ENCODE data around the gene BCL2L1.
A peak's percentile ranks its signal among the peaks of the same experiment; 100 is the strongest.

BCL2L1 gene

GRCh38 chr20:31708736-31709534 is 13.7 kb downstream of the BCL2L1 start:
- no peak for DNase-seq

DNA sequence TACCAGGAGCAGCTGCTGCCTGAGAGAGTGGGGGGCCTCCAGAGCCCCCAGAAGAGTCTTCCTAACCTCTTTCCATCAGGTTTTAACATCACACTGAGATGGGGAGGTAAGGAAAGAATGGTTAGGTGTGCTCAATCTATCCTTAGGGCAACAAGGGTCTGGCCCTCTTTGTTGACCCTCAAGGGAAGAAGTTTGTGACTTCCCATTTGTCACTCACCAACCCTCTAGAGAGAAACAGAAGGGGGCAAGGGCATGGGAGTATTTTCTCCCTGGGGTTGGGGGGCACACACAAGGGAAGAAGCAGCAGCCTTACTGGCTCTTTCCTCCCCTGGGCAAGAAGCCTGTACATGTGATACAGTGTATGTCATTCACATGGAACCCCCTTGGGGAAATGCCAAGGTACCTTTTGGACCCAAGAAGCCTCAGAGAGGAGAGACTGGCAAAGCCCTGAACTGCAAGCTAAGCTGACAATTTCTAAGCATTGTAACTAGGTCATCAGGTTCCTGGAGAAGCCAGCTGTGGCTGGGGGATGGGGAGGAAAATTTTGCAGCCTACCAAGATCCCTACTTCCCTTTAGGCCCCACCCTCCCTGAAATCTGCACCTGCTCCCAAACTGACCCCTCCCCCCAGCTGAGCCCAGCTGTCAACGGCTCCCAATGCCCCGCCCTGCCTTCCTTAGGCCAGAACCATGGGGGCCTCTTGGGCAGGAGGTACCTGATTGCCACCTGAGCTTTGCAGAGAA is 14.5 kb downstream of the BCL2L1 start:
- DNase-seq, result no peak

- DNase-seq, result no peak
These were observed 15.4 kb downstream of the BCL2L1 start for GRCh38 chr20:31707258-31707615.

DNA sequence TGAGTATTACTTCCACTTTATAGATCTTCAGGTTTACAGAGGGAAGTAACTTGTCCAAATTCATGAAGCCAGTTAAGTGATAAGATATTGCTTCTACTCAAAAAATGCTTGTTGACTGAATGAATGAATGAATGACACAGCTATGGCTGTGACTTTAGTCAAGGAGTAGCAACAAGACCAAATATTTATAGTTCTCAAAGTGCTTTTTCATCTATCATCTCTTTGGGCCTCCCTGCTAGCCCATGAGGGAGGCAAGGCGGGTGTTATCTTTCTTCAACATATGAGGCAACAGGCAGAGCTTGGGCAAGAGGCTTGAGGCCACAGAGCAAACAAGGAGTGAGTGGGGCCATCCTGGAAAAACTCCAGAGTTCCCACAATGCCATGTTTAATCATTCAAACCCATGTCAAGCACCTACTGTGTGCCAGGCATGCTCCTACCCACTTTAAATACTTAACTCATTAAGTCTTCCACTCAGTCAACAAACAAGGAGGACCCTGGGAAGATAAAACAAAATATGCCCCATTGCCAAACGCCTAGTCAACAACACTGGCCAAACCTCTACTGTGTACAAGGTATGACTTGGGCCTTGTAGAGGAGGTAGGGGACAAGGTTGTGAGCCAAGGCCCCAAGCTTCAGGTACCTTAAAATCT is 15.9 kb downstream of the BCL2L1 start:
- no peak for DNase-seq

DNA sequence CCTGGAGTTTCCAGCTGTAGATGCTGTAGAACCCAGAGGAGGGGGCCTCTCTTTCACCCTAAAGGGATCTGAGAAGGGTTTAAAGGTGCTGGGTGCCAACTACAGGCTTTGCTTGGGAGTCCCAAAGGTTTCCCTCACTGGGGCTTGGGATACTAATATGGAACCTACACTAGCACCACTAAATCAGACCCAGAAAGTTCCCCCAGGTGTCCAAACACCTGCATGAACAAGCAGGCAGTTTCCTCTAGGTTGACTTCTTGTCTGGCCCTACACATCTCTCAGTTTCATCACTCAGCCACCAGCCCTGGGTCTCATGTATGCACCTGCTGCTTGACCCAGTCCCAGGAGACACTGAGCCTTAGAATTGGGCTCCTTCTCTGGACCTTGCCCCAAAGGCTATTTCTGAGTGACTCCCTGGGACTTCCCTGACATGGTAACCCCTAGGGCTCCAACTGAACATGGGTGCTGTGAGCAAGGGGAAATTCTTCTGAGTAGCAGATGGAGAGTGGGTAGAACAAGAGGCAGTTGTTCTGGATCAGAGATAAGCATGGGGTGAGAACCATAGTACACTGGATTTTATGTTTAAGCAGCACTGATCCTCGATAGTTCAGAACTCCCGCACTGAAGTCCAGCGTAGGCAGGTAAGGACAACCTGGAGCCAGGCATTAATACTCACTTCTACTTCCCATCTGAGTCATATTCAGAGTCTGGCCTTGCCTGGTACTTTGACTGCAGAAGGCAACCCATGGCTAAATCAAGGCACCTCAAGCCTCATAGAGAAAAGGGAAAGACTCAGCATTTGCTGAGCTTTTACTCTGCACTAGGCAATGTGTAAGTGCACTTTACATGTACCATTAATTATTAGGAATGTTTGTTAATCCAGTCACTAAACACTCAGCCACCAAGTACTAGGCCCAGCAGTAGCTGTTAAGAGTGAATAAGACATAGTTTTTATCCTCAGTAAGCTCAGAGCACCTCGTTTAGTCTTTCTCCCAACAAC is 16.8 kb downstream of the BCL2L1 start:
- no peak for DNase-seq

- no peak for DNase-seq
These were observed 17.5 kb downstream of the BCL2L1 start for GRCh38 chr20:31705191-31705590.

DNA sequence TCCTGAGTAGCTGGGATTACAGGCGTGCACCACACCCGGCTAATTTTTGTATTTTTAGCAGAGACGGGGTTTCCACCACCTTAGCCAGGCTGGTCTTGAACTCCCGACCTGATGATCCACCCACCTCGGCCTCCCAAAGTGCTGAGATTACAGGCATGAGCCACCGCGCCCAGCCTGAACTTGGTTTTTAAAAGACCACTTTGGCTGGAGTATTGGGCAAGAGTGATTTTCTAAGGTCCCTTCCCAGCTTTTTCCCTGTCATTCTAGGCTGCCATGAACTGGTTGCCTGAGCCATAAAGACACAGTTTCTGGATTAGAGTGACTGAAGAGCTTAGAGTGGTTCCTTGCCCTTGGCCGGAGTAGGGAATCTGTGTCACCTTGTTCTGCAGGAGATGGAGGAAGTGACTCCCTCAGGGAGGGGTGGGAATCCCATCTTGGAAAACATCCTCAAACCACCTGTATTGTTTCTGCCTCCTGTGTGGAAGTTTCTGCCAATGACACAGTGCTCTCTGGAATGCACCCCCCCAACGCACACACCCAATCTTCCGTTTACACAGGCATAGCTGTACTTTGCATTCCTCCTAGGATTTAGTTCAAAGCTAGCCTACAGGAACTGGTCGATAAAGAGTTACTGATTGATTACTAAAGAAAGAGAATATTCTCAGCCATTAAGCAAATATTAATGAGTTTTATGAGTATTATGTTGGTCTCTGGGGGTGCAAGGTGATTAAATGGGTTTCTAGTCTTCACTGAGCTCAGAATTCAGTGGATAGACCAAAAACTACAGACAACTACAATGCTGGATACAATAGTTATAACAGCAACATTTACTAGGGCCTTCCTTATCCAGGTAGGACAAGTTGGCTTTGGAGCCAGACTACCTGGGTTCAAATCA is 18.2 kb downstream of the BCL2L1 start:
- no peak for DNase-seq

DNA sequence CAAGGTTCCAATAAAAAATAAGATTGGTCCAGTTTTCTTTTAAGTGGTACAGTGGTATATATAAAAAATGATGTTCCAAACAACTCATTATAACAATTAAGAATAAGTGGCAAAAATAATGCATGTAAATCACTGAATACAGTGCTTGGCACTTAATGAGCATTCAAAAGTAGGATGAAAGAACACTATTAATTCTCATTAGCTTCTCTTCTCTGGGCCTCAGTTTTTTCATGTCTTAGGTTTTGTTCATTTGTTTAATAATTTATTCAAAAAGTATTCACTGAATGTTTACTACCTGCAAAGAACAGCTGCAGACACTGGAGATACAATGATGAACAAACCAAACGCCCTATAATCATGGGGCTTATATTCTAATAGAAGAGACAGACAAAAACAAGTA is 21.1 kb downstream of the BCL2L1 start:
- no peak for DNase-seq

DNA sequence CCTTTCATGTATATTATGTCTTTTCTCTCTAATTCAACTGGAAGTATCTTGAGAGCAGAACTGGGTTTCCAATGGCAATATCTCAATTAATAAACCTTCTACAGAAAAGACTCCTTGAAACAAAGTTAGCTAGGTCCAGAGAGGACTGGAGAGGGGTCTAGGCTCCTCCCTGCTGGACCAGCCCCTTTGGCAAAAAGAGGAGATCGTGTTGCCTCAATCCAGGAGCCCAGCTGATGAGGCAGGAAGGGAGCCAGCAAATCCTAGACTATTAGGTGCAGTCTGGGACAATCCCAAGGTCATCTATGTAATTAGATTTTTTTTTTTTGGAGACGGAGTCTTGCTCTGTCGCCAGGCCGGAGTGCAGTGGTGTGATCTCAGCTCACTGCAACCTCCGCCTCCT is 21.9 kb downstream of the BCL2L1 start:
- DNase-seq, result no peak

DNA sequence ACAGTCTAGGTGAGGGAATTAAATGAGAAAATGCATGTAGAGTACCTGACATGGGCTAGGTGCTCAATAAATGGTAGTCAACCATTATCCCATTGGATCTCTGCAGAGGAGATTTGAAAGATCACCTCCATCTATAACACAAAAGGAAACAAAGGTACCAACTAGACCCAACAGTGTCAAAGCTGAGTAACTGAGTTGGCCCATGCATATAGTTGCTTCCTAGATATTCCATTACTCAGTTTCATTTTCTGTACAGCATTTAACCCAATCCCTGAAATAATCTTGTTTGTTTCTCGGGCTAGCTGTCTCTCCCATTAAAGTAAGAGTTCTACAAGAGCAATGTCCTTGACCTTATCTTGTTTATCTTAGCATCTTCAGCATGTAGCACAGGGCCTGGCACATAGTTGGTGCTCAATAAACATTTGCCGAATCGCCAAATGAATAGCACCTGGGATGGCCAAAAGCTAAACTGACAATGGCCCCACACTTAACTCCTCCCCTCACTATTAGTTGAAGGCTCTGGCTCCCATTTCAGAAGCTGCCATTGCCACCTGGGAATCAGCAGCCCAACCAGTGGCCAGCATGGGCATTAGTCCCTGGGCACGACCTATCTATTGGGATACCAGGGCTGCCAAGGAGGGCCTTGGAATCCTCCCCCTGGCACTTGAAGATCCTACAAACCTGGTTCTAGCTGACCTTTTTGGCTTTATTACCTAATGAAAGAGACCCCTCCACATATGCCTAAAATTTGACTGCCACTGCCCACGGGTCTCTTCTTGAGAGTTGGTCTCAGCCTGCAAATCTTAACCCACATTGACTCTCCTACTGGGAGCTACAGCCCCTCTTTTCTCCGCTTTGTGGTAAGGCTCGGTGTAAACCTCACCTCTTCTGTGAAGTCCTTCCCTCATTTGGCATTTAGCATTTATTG is 22.6 kb downstream of the BCL2L1 start:
- no peak for DNase-seq

GRCh38 chr20:31698803-31699718 is 23.6 kb downstream of the BCL2L1 start:
- DNase-seq, result no peak

GRCh38 chr20:31698243-31698802 is 24.3 kb downstream of the BCL2L1 start:
- DNase-seq, result no peak

GRCh38 chr20:31695849-31696804 is 26.5 kb downstream of the BCL2L1 start:
- DNase-seq, result no peak

DNA sequence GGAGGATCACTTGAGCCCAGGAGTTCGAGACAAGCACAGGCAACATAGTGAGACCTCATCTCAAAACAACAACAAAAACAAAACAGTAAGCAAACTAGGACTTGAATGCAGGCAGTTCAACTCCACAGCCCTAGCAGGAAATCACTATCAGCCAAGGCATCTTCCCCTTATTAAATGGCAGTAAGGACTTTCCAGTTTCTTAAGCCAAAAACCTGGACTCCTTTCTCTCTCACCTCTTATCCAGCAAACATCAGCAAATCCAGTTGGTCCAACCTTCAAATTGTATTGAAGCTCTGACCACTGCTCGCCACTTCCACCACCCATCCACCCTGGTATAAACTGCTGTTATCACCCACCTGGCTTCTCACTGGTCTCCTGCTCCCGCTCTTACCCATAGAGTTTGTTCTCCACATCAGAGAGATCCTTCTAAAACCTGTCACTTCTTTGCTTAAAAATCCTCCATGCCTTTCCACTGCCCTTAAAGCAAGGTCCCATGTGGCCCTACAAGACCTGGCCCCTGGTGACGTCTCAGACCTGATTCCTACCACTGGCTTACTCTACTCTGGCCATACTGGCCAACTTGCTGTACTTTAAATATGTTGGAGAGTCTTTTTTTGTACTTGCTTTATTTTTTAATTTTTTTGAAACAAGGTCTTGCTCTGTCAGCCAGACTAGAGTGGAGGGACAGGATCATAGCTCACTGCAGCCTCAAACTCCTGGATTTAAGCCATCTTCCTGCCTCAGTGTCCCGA is 27.6 kb downstream of the BCL2L1 start:
- no peak for DNase-seq

- DNase-seq, result peak in 1 of 2 experiments; percentile 58
These were observed 28.5 kb downstream of the BCL2L1 start for GRCh38 chr20:31693987-31694661.

- no peak for DNase-seq
These were observed 29.3 kb downstream of the BCL2L1 start for GRCh38 chr20:31693402-31693801.
